ENCODE measurements around the gene ZBTB46.

ZBTB46 gene

DNA sequence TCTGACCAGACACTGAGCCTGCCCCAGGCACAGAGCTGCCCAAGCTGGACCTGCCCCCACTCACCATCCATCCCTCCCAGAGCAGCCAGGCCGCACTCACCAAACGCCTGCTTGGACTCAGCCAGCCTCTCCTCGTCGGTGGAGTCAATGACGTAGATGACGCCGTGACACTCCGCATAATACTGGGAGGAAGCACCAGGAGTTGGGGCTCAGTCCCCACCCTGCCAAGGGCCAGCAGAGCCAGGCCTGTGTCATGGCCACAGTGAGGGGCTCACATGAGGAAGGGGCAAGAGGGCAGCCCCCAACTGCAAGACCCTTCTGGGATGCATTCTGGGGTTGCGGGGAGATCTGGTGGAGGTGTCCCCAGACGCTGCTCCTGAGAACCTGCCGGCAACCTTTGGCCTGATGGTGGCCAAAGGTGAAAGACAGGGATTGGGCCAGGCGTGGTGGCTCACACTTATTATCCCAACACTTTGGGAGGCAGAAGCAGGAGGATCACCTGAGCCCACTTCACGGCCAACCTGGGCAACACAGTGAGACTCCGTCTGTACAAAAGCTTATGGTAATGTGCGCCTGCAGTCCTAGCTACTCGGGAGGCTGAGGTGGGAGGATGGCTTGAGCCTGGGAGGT is 128.9 kb downstream of the ZBTB46 start:
- DNase-seq: no peak

GRCh38 chr20:63701329-63702035 is 129.6 kb downstream of the ZBTB46 start:
- DNase-seq: no peak

- DNase-seq: no peak
Observed at GRCh38 chr20:63701051-63701328, 130.1 kb downstream of the ZBTB46 start.

GRCh38 chr20:63700199-63701050 is 130.6 kb downstream of the ZBTB46 start:
- no peak for DNase-seq

DNA sequence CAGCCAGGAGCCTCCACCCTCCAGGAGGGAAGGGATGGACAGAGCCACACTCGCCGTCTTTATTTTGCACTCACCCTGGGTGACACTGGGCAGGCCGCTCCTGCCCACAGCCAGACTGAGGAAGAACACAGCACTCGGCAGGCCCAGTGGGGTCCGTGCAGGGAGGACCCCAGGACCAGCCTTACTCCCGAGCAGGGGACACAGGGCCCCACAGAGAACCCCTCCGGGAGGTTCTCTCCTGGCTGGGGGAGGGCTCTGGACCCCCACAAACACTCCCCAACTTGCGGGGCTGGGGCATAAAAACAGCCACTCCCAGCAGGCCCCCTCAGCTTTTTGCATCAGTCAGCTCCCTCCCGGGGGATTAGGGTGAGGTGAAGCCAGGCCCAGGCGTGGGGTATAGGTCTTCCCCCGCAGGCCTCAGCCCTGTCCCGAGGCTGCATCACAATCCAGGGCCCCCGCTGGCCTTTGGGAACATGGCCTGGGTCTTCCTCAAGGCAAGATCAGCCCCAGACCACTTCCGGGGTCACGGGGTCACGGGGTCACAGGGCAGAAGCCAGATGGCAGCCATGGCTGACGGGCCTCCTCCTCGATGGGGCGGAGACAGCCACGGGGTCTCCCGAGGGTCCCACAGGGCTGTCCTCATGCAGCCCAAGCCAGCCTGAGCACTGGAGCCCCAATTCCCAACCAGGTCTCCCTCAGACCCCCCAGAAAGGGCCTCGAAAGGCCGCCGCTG is 131.4 kb downstream of the ZBTB46 start:
- no peak for DNase-seq

DNA sequence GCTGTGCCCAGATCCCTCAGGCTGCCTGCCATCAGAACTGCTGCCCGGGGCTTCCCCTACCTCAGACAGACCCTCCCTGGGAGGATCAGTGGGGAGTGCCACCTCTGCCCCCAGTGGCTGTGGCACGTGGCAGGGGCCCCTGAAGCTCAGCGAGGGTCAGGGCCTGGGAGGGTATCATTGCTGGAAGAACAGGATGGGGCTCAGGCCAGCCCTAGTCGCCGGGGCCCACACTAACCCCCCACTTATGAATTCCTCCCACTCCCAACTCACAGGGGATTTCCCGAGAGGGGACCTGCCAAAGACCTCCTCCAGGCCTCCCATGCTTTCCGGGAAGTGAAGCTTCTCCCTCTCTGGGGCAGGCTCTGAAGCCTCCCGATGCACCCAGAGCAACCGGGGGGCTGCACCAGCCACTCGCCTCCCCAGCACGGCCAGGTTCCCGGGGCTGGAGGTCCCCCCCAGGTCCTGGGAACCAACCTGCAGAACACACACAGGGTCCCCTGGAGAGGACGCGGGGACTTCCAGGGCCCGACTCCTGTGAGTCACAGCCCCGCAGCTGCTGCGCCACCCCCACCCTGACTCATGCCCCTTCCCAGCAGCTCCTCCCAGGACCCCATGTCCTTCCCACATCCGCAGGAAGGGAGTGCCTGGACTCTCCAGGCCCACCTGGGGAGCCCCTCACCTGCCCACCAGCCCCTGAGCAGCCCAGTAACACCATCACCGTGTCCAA is 132.2 kb downstream of the ZBTB46 start:
- no peak for DNase-seq

- no peak for DNase-seq
Observed at GRCh38 chr20:63697868-63698545, 133.1 kb downstream of the ZBTB46 start.

DNA sequence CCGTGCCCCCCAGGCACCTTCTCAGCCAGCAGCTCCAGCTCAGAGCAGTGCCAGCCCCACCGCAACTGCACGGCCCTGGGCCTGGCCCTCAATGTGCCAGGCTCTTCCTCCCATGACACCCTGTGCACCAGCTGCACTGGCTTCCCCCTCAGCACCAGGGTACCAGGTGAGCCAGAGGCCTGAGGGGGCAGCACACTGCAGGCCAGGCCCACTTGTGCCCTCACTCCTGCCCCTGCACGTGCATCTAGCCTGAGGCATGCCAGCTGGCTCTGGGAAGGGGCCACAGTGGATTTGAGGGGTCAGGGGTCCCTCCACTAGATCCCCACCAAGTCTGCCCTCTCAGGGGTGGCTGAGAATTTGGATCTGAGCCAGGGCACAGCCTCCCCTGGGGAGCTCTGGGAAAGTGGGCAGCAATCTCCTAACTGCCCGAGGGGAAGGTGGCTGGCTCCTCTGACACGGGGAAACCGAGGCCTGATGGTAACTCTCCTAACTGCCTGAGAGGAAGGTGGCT is 133.7 kb downstream of the ZBTB46 start:
- DNase-seq: no peak

DNA sequence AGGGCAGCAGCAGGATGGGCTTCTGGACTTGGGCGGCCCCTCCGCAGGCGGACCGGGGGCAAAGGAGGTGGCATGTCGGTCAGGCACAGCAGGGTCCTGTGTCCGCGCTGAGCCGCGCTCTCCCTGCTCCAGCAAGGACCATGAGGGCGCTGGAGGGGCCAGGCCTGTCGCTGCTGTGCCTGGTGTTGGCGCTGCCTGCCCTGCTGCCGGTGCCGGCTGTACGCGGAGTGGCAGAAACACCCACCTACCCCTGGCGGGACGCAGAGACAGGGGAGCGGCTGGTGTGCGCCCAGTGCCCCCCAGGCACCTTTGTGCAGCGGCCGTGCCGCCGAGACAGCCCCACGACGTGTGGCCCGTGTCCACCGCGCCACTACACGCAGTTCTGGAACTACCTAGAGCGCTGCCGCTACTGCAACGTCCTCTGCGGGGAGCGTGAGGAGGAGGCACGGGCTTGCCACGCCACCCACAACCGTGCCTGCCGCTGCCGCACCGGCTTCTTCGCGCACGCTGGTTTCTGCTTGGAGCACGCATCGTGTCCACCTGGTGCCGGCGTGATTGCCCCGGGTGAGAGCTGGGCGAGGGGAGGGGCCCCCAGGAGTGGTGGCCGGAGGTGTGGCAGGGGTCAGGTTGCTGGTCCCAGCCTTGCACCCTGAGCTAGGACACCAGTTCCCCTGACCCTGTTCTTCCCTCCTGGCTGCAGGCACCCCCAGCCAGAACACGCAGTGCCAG is 134.3 kb downstream of the ZBTB46 start, which contains the start of gene TNFRSF6B:
TSS of gene TNFRSF6B (plus strand) at position 25 of the 729 bp plus-strand sequence. CDS start at position 141, 116 bp downstream.
- no peak for DNase-seq

GRCh38 chr20:63696306-63696627 is 134.8 kb downstream of the ZBTB46 start:
- peak; percentile 42 for DNase-seq

GRCh38 chr20:63695424-63696305 is 135.4 kb downstream of the ZBTB46 start:
- no peak for DNase-seq

DNA sequence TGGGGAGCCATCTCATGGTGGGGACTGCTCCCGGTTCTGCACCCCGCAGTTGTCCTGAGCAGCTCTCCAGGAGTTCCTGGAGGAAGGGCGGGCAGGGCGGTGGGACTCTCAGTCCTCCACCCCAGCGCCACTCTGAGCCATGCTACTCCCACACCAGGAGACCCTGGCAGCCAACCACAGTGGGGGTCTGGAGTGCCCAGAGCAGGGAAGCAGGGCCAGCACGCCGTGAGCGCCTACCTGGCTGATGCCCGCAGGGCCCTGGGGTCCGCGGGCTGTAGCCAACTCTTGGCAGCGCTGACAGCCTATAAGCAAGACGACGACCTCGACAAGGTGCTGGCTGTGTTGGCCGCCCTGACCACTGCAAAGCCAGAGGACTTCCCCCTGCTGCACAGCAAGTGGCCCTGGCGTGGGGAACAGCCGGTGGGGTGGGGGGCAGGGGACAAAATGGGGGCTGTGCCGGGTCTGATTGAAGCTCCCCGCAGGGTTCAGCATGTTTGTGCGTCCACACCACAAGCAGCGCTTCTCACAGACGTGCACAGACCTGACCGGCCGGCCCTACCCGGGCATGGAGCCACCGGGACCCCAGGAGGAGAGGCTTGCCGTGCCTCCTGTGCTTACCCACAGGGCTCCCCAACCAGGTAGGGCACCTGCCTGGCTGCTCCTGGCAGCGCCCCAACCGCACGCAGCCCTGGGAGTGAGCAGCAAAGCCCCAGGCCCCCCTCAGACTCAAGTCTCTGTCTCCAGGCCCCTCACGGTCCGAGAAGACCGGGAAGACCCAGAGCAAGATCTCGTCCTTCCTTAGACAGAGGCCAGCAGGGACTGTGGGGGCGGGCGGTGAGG is 136.3 kb downstream of the ZBTB46 start:
- DNase-seq: no peak

- DNase-seq: no peak
Observed at GRCh38 chr20:63693733-63694583, 137.1 kb downstream of the ZBTB46 start.
